ENCODE data around the gene CBX8.

CBX8 gene

GRCh38 chr17:79792984-79793923 is 3.6 kb downstream of the CBX8 start:
- DNase-seq (ENCODE audit: low spot score), result no peak

GRCh38 chr17:79792341-79792871 is 4.5 kb downstream of the CBX8 start:
- DNase-seq (ENCODE audit: low spot score), result no peak

GRCh38 chr17:79791735-79792161 is 5.1 kb downstream of the CBX8 start:
- DNase-seq (ENCODE audit: low spot score), result no peak

- DNase-seq (ENCODE audit: low spot score), result no peak
Measured at GRCh38 chr17:79790805-79791734, 5.8 kb downstream of the CBX8 start.

- DNase-seq (ENCODE audit: low spot score), result no peak
Measured at GRCh38 chr17:79789943-79790804, 6.7 kb downstream of the CBX8 start.

GRCh38 chr17:79788989-79789942 is 7.6 kb downstream of the CBX8 start:
- no peak for DNase-seq (ENCODE audit: low spot score)

- DNase-seq (ENCODE audit: low spot score), result no peak
Measured at GRCh38 chr17:79788455-79788854, 8.4 kb downstream of the CBX8 start.

- DNase-seq (ENCODE audit: low spot score), result no peak
Measured at GRCh38 chr17:79786930-79787643, 9.8 kb downstream of the CBX8 start.

GRCh38 chr17:79785900-79786810 is 10.7 kb downstream of the CBX8 start:
- no peak for DNase-seq (ENCODE audit: low spot score)

GRCh38 chr17:79785017-79785899 is 11.6 kb downstream of the CBX8 start:
- DNase-seq (ENCODE audit: low spot score), result no peak

GRCh38 chr17:79784353-79785016 is 12.4 kb downstream of the CBX8 start:
- DNase-seq (ENCODE audit: low spot score), result no peak

GRCh38 chr17:79783891-79784290 is 13.0 kb downstream of the CBX8 start:
- DNase-seq (ENCODE audit: low spot score), result no peak

- DNase-seq (ENCODE audit: low spot score), result no peak
Measured at GRCh38 chr17:79781736-79782575, 14.9 kb downstream of the CBX8 start.

GRCh38 chr17:79781012-79781650 is 15.7 kb downstream of the CBX8 start:
- DNase-seq (ENCODE audit: low spot score), result no peak

- no peak for DNase-seq (ENCODE audit: low spot score)
Measured at GRCh38 chr17:79779661-79780365, 17.1 kb downstream of the CBX8 start.
